Endothelial cell of umbilical vein (primary cell): Measurements from ENCODE around the gene TTR. TPM values are rescaled to one million over a fixed set of nuclear protein-coding genes. Genes with fewer than 3 reads are reported as not detected.

Source experiments
- BruUV-seq: library from RNA; stranded (reverse); fragments of 400-500 nt; replicated peaks from 2 replicates; lab custom pipeline; 2021; lab: Mats Ljungman, UMichigan
- CTCF ChIA-PET: fragments of 300-600, 350-600 bp; sonication (Branson Sonifier 250); formaldehyde crosslinking; loops from one replicate; lab custom pipeline; 2021; ENCODE audit warnings: antibody characterized with exemption, inconsistent platforms; lab: Charles Lee
- POLR2A ChIA-PET: fragments of 300-600, 350-600 bp; sonication (Branson Sonifier 250); formaldehyde crosslinking; loops from one replicate; lab custom pipeline; 2021; ENCODE audit warnings: antibody characterized with exemption, inconsistent platforms; lab: Charles Lee
- DNase-seq: peaks from one replicate; pipeline ENCODE4 v3.0.0-alpha.2; 2011; ENCODE audit warnings: low read depth, low spot score
- FAIRE-seq: peaks from 2 replicates; lab custom pipeline; 2011; peaks lifted over from hg19 to GRCh38; lab: Jason Lieb, UNC
- H2AFZ ChIP-seq: 2 replicates; pipeline ENCODE4 v1.6.0; 2012; ENCODE audit warnings: low read depth, low read length, control low read depth, inconsistent platforms
- H3K27ac ChIP-seq: 2 replicates; pipeline ENCODE4 v1.5.1; 2011; ENCODE audit warnings: low read depth, mild to moderate bottlenecking, control low read depth, low read length, moderate library complexity; ENCODE audit not compliant: insufficient read depth
- H3K27me3 ChIP-seq, 2 experiments: 2 replicates each; pipeline versions ENCODE4 v1.6.0 to v1.6.1; 2011; ENCODE audit warnings: low read length in 2 of 2, mixed read lengths in 1 of 2; ENCODE audit not compliant: control insufficient read depth in 2 of 2, insufficient read depth in 2 of 2
- H3K36me3 ChIP-seq, 2 experiments: 2 replicates in 1 of 2; 3 replicates in 1 of 2; pipeline ENCODE4 v1.5.1; 2011; ENCODE audit warnings: low read length in 2 of 2, mild to moderate bottlenecking in 1 of 2, moderate library complexity in 1 of 2; ENCODE audit not compliant: control insufficient read depth in 2 of 2, insufficient read depth in 2 of 2; ENCODE audit errors: extremely low read depth in 1 of 2
- H3K4me1 ChIP-seq: 3 replicates; pipeline ENCODE4 v1.5.1; 2011; ENCODE audit warnings: mild to moderate bottlenecking, low read length; ENCODE audit not compliant: control insufficient read depth, insufficient read depth; ENCODE audit errors: extremely low read depth
- H3K4me2 ChIP-seq: 2 replicates; pipeline ENCODE4 v1.6.1; 2011; ENCODE audit warnings: low read length, control low read depth, mixed read lengths; ENCODE audit not compliant: insufficient read depth
- H3K4me3 ChIP-seq, 3 experiments: fragments of 200-600 bp in 1 of 3; sonication (generic), shearing (Covaris generic) in 1 of 3; replicated peaks in 1 of 3; 2 replicates each; pipeline ENCODE4 v1.5.1; 2011 to 2016; ENCODE audit warnings: control low read depth in 3 of 3, low read length in 3 of 3, mild to moderate bottlenecking in 2 of 3, inconsistent platforms in 1 of 3, low read depth in 1 of 3, moderate library complexity in 1 of 3; ENCODE audit not compliant: insufficient read depth in 1 of 3
- H3K79me2 ChIP-seq: 2 replicates; pipeline ENCODE4 v1.6.0; 2012; ENCODE audit warnings: low read length, inconsistent platforms; ENCODE audit not compliant: control insufficient read depth, insufficient read depth
- H3K9ac ChIP-seq: replicated peaks from 2 replicates; pipeline ENCODE3; 2011; ENCODE audit warnings: low read length, control low read depth; ENCODE audit not compliant: insufficient read depth; ENCODE audit errors: extremely low read depth
- H3K9me1 ChIP-seq: replicated peaks from 3 replicates; pipeline ENCODE4 v1.6.0; 2011; ENCODE audit warnings: mild to moderate bottlenecking, low read length; ENCODE audit not compliant: control insufficient read depth, insufficient read depth; ENCODE audit errors: extremely low read depth
- H3K9me3 ChIP-seq: replicated peaks from 2 replicates; pipeline ENCODE4 v1.5.1; 2012; ENCODE audit warnings: low read length, inconsistent platforms; ENCODE audit not compliant: control insufficient read depth, insufficient read depth
- H4K20me1 ChIP-seq: replicated peaks from 2 replicates; pipeline ENCODE3; 2011; ENCODE audit warnings: mild to moderate bottlenecking, low read length; ENCODE audit not compliant: control insufficient read depth, insufficient read depth; ENCODE audit errors: extremely low read depth
- CTCF ChIP-seq, 2 donors: IDR thresholded peaks; 1 replicate in 1 of 2; 2 replicates in 1 of 2; pipeline ENCODE4 v1.5.1; 2011; ENCODE audit warnings: low read length in 2 of 2, mild to moderate bottlenecking in 2 of 2, moderate library complexity in 2 of 2, control low read depth in 1 of 2, inconsistent platforms in 1 of 2, low read depth in 1 of 2; ENCODE audit not compliant: insufficient read depth in 1 of 2; ENCODE audit errors: extremely low read depth in 1 of 2
- EZH2 ChIP-seq: IDR thresholded peaks from 2 replicates; pipeline ENCODE4 v1.6.1; 2012; ENCODE audit warnings: borderline replicate concordance, low read depth, mild to moderate bottlenecking, moderate library complexity, low read length, inconsistent platforms; ENCODE audit not compliant: severe bottlenecking
- GATA2 ChIP-seq: IDR thresholded peaks from 2 replicates; pipeline ENCODE4 v1.7.0; 2011; ENCODE audit warnings: low read depth, mild to moderate bottlenecking, moderate library complexity, mixed read lengths, low read length; ENCODE audit not compliant: insufficient read length, insufficient read depth
- JUN ChIP-seq: IDR thresholded peaks from 2 replicates; pipeline ENCODE4 v1.6.1; 2011; ENCODE audit warnings: borderline replicate concordance, low read depth; ENCODE audit not compliant: insufficient read length, insufficient read depth
- MYC ChIP-seq: IDR thresholded peaks from one replicate; pipeline ENCODE4 v1.6.1; 2011; ENCODE audit warnings: mild to moderate bottlenecking, low read depth, low read length
- POLR2A ChIP-seq: IDR thresholded peaks from 2 replicates; pipeline ENCODE4 v1.6.1; 2012; ENCODE audit warnings: low read depth, mild to moderate bottlenecking, control low read depth, low read length
- POLR2AphosphoS5 ChIP-seq: IDR thresholded peaks from 2 replicates; pipeline ENCODE4 v1.6.1; 2012; ENCODE audit warnings: low read depth, mild to moderate bottlenecking, control low read depth, low read length, moderate library complexity; ENCODE audit not compliant: insufficient read depth
- dilution Hi-C: fragments of 300-500 bp; cut with MboI; formaldehyde crosslinking; loops from one replicate; pipeline ENCODE4 v1.15.0; 2019; ENCODE audit warnings: low sequenced_read_pairs; ENCODE audit not compliant: extremely low pct_ligation_motif_present
- intact Hi-C: fragments of 100-400 bp; cut with micrococcal nuclease; formaldehyde crosslinking; loops from one replicate; pipeline ENCODE4 v1.10.0; 2022
- polyA plus RNA-seq, 4 experiments: library from polyadenylated mRNA; depleted of rRNA in 3 of 4; stranded (reverse) in 3 of 4; unstranded in 1 of 4; fragments of >200 nt; gene quantifications; 2 replicates each; pipeline versions ENCODE4 v1.2.1 to v1.2.3, GENCODE V29; 2011 to 2012; ENCODE audit warnings: missing spikeins in 1 of 4
- total RNA-seq: library from RNA; stranded (reverse); gene quantifications from 2 replicates; pipeline ENCODE4 v1.2.3, GENCODE V29; 2021

TTR gene
- total and polyA plus RNA-seq, 2 donors (not counting 3 experiments of a cell fraction or from before 2014, with no cell fraction given): not detected

- Histone ChIP-seq H3K4me2 (no peak overlapping the region), H3K4me3 (no peak overlapping the region), H3K27me3 (peaks cover 0 to 4% of the 10 kb centered on the region in 2 experiments), H3K36me3 (no peaks in the 10 kb centered on the region), H4K20me1 (no peaks in the 10 kb centered on the region), H3K9ac (no peak overlapping the region), H3K79me2 (no peaks in the 10 kb centered on the region), H3K27ac (no peak overlapping the region), H3K4me1 (no peaks in the 10 kb centered on the region), H3K9me1 (no peaks in the 10 kb centered on the region), H3K9me3 (no peaks in the 10 kb centered on the region), H2AFZ (no peak overlapping the region)
- intact Hi-C loops (no loop called here), dilution Hi-C loops (no loop called here)
- DNase-seq (no peak), FAIRE-seq (no peak)
- BruUV-seq: no TSS peak
- ChIA-PET POLR2A (no interaction called here), CTCF (interaction anchor here (0.6 to 2.8 kb wide), 5 partner anchors 10 to 160 kb away, joined by 3 to 10 read pairs (median 4); no protein-coding TSS in a partner anchor)
- no peak for TF ChIP-seq POLR2A
- no peak for TF ChIP-seq JUN
- no peak for TF ChIP-seq CTCF (IDR thresholded peaks at IDR 0.05; ENCODE audit: extremely low read depth in 1 of 2, insufficient read depth in 1 of 2, low read depth in 1 of 2, low read length in 2 of 2)
- no peak for TF ChIP-seq MYC
- TF ChIP-seq POLR2AphosphoS5: no peak
- no peak for TF ChIP-seq GATA2
- no peak for TF ChIP-seq EZH2
Observed at GRCh38 chr18:31565782-31566512, 25.7 kb upstream of the TTR start.
